HEK293T (cell line): ENCODE measurements around the gene JAZF1.

ENCODE experiments used
- BHLHE40 ChIP-seq: fragments of 450-650 bp; IDR thresholded peaks from 2 replicates; pipeline ENCODE4 v1.6.1; 2016; ENCODE audit warnings: mild to moderate bottlenecking, moderate library complexity, borderline replicate concordance
- ELF4 ChIP-seq: fragments of 450-650 bp; IDR thresholded peaks from 2 replicates; pipeline ENCODE4 v1.6.1; 2017; ENCODE audit warnings: antibody characterized with exemption
- FOXK2 ChIP-seq: fragments of 450-650 bp; IDR thresholded peaks from 2 replicates; pipeline ENCODE4 v1.6.1; 2016; ENCODE audit warnings: mild to moderate bottlenecking
- FOXM1 ChIP-seq: fragments of 450-650 bp; IDR thresholded peaks from 2 replicates; pipeline ENCODE4 v1.6.1; 2017; ENCODE audit warnings: mild to moderate bottlenecking, borderline replicate concordance
- HDGF ChIP-seq: fragments of 450-650 bp; IDR thresholded peaks from 2 replicates; pipeline ENCODE4 v1.6.1; 2017; ENCODE audit warnings: antibody characterized with exemption, borderline replicate concordance
- LEF1 ChIP-seq: fragments of 450-650 bp; IDR thresholded peaks from 2 replicates; pipeline ENCODE4 v1.6.1; 2017; ENCODE audit warnings: mild to moderate bottlenecking, borderline replicate concordance
- SP1 ChIP-seq: fragments of 450-650 bp; IDR thresholded peaks from 2 replicates; pipeline ENCODE4 v1.6.1; 2017
- TARDBP ChIP-seq: fragments of 450-650 bp; IDR thresholded peaks from 2 replicates; pipeline ENCODE4 v1.6.1; 2016
- ZNF384 ChIP-seq: fragments of 450-650 bp; IDR thresholded peaks from 2 replicates; pipeline ENCODE4 v1.6.1; 2016

- TF ChIP-seq HDGF (no peak), LEF1 (no peak), ZNF384 (no peak), BHLHE40 (no peak), ELF4 (no peak), FOXK2 (no peak), TARDBP (no peak), SP1 (no peak), FOXM1 (no peak)
Observed at GRCh38 chr7:28110427-28111012, 70.1 kb downstream of the JAZF1 start.
